Neural cell (in vitro differentiated cells): ENCODE data around the gene IL19. TPM values are rescaled to one million over a fixed set of nuclear protein-coding genes. Genes with fewer than 3 reads are reported as not detected.

Experiments used
- H2AFZ ChIP-seq: fragments of 200-600, 300-800 bp; sonication (generic), shearing (Covaris generic); 2 replicates; pipeline ENCODE4 v1.6.0; 2014; ENCODE audit warnings: low read depth, mild to moderate bottlenecking, antibody characterized with exemption, low read length, moderate library complexity
- H3F3A ChIP-seq: fragments of 200-600 bp; shearing (Covaris generic); 2 replicates; pipeline ENCODE4 v1.6.1; 2016; ENCODE audit warnings: mild to moderate bottlenecking, moderate library complexity, mixed read lengths, antibody characterized with exemption, low read length; ENCODE audit not compliant: insufficient read depth, poor library complexity, severe bottlenecking
- H3K27ac ChIP-seq: fragments of 200-600, 300-800 bp; sonication (generic), shearing (Covaris generic); 2 replicates; pipeline ENCODE4 v1.5.1; 2014; ENCODE audit warnings: mild to moderate bottlenecking, low read length, moderate library complexity
- H3K27me3 ChIP-seq: fragments of 300-800, 200-600 bp; sonication (generic), shearing (Covaris generic); 2 replicates; pipeline ENCODE4 v1.6.0; 2014; ENCODE audit warnings: mild to moderate bottlenecking, low read depth, low read length, moderate library complexity; ENCODE audit not compliant: insufficient read depth
- H3K36me3 ChIP-seq: fragments of 300-800, 200-600 bp; sonication (generic), shearing (Covaris generic); 2 replicates; pipeline ENCODE4 v1.5.1; 2014; ENCODE audit warnings: mild to moderate bottlenecking, antibody characterized with exemption, low read length, moderate library complexity; ENCODE audit not compliant: insufficient read depth
- H3K4me2 ChIP-seq: fragments of 300-800, 200-600 bp; sonication (generic), shearing (Covaris generic); 2 replicates; pipeline ENCODE4 v1.6.0; 2014; ENCODE audit warnings: mild to moderate bottlenecking, low read length
- H3K4me3 ChIP-seq: fragments of 300-800, 200-600 bp; sonication (generic), shearing (Covaris generic); 2 replicates; pipeline ENCODE4 v1.5.1; 2014; ENCODE audit warnings: mild to moderate bottlenecking, low read length, moderate library complexity
- H3K79me2 ChIP-seq: fragments of 200-600 bp; shearing (Covaris generic); replicated peaks from 2 replicates; pipeline ENCODE4 v1.6.0; 2014; ENCODE audit warnings: mild to moderate bottlenecking, low read length, moderate library complexity; ENCODE audit not compliant: insufficient read depth
- H3K9ac ChIP-seq: fragments of 300-800, 200-600 bp; sonication (generic), shearing (Covaris generic); 2 replicates; pipeline ENCODE4 v1.6.1; 2016; ENCODE audit warnings: mild to moderate bottlenecking, low read length, mixed read lengths
- H3K9me2 ChIP-seq: fragments of 200-600 bp; shearing (Covaris generic); 2 replicates; pipeline ENCODE4 v1.6.1; 2016; ENCODE audit warnings: mild to moderate bottlenecking, low read length, mixed read lengths; ENCODE audit not compliant: insufficient read depth
- H3K9me3 ChIP-seq: fragments of 200-600, 300-800 bp; sonication (generic), shearing (Covaris generic); 2 replicates; pipeline ENCODE4 v1.6.1; 2016; ENCODE audit warnings: mild to moderate bottlenecking, mixed run types, low read length, moderate library complexity, mixed read lengths
- H4K20me1 ChIP-seq: fragments of 200-600 bp; shearing (Covaris generic); 2 replicates; pipeline ENCODE4 v1.6.1; 2016; ENCODE audit warnings: mild to moderate bottlenecking, mixed run types; ENCODE audit not compliant: insufficient read depth
- EP300 ChIP-seq: fragments of 450-650 bp; conservative IDR thresholded peaks from 2 replicates; pipeline ENCODE4 v1.6.1; 2014; ENCODE audit warnings: antibody characterized with exemption, mild to moderate bottlenecking, moderate library complexity; ENCODE audit not compliant: poor library complexity, severe bottlenecking
- EZH2 ChIP-seq: fragments of 200-600, 300-800 bp; shearing (Covaris generic), sonication (generic); IDR thresholded peaks from 2 replicates; pipeline ENCODE4 v1.6.1; 2014; ENCODE audit warnings: antibody characterized with exemption, low read length, borderline replicate concordance, mild to moderate bottlenecking; ENCODE audit not compliant: insufficient read depth, poor library complexity, severe bottlenecking
- MXI1 ChIP-seq: fragments of 450-650 bp; conservative IDR thresholded peaks from 2 replicates; pipeline ENCODE4 v1.6.1; 2014; ENCODE audit warnings: antibody characterized with exemption, mild to moderate bottlenecking; ENCODE audit not compliant: poor library complexity, severe bottlenecking
- POLR2AphosphoS5 ChIP-seq: IDR thresholded peaks from 2 replicates; pipeline ENCODE4 v1.6.1; 2012
- RAD21 ChIP-seq: fragments of 450-650 bp; conservative IDR thresholded peaks from 2 replicates; pipeline ENCODE4 v1.6.1; 2014; ENCODE audit warnings: antibody characterized with exemption, mild to moderate bottlenecking, moderate library complexity
- REST ChIP-seq: IDR thresholded peaks from 2 replicates; pipeline ENCODE4 v1.6.1; 2012; ENCODE audit warnings: borderline replicate concordance
- SMC3 ChIP-seq: fragments of 450-650 bp; conservative IDR thresholded peaks from 2 replicates; pipeline ENCODE4 v1.6.1; 2014; ENCODE audit warnings: antibody characterized with exemption, mild to moderate bottlenecking, moderate library complexity; ENCODE audit not compliant: poor library complexity
- TAF1 ChIP-seq: IDR thresholded peaks from 2 replicates; pipeline ENCODE4 v1.6.1; 2012; ENCODE audit warnings: low read depth
- polyA plus RNA-seq: library from polyadenylated mRNA; depleted of rRNA; stranded (reverse); fragments of >200 nt; gene quantifications from 2 replicates; pipeline ENCODE4 v1.2.3, GENCODE V29; 2014
- TF ChIP-seq, protein P1 (sequence below): fragments of 450-650 bp; IDR thresholded peaks from 2 replicates; pipeline ENCODE4 v1.5.1; 2014; ENCODE audit warnings: antibody characterized with exemption, mild to moderate bottlenecking, moderate library complexity; ENCODE audit not compliant: poor library complexity, severe bottlenecking

IL19 gene
- polyA plus RNA-seq, 1 donor from 2014 or later, result not detected

GRCh38 chr1:206821493-206821892, 50.9 kb downstream of the IL19 start:
- Histone ChIP-seq H3K4me2 (no peak overlapping the region), H4K20me1 (no peaks in the 10 kb centered on the region), H3K36me3 (no peaks in the 10 kb centered on the region), H3K9me3 (no peaks in the 10 kb centered on the region), H2AFZ (no peak overlapping the region), H3K9ac (no peak overlapping the region), H3K9me2 (no peaks in the 10 kb centered on the region), H3F3A (no peaks in the 10 kb centered on the region), H3K27me3 (no peaks in the 10 kb centered on the region), H3K79me2 (no peaks in the 10 kb centered on the region), H3K4me3 (no peak overlapping the region), H3K27ac (no peak overlapping the region)
- no peak for TF ChIP-seq TAF1
- TF ChIP-seq SMC3, result no peak
- TF ChIP-seq, protein P1, sequence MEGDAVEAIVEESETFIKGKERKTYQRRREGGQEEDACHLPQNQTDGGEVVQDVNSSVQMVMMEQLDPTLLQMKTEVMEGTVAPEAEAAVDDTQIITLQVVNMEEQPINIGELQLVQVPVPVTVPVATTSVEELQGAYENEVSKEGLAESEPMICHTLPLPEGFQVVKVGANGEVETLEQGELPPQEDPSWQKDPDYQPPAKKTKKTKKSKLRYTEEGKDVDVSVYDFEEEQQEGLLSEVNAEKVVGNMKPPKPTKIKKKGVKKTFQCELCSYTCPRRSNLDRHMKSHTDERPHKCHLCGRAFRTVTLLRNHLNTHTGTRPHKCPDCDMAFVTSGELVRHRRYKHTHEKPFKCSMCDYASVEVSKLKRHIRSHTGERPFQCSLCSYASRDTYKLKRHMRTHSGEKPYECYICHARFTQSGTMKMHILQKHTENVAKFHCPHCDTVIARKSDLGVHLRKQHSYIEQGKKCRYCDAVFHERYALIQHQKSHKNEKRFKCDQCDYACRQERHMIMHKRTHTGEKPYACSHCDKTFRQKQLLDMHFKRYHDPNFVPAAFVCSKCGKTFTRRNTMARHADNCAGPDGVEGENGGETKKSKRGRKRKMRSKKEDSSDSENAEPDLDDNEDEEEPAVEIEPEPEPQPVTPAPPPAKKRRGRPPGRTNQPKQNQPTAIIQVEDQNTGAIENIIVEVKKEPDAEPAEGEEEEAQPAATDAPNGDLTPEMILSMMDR, result no peak
- TF ChIP-seq REST, result no peak
- TF ChIP-seq EZH2, result no peak
- TF ChIP-seq MXI1, result no peak
- TF ChIP-seq RAD21, result no peak
- TF ChIP-seq EP300, result no peak
- no peak for TF ChIP-seq POLR2AphosphoS5

DNA sequence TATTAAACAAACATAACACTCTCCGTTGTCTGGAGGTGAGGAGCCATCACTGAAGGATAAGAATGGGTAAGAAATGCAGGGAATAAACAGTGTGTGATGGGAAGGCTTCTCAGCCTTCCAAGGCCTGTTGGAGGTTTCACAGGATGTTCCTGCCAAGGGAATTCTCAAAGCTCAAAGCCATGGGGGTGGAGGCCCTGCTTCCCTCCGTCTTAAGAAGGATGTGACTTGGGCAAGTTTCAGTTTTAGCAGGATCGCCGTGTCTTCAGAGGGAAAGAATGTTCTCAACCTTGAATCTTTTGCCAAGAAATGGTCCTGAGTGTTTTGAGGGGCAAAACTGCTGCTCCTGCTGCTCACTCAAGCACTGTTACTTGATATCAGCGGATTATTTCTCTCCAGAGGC, 53.2 kb downstream of the IL19 start:
- Histone ChIP-seq H3K27ac (no peak overlapping the region), H3K9me2 (no peaks in the 10 kb centered on the region), H3K79me2 (no peaks in the 10 kb centered on the region), H2AFZ (no peak overlapping the region), H3K4me3 (no peak overlapping the region), H3K36me3 (no peaks in the 10 kb centered on the region), H3F3A (no peaks in the 10 kb centered on the region), H3K9me3 (no peaks in the 10 kb centered on the region), H4K20me1 (no peaks in the 10 kb centered on the region), H3K4me2 (no peak overlapping the region), H3K27me3 (no peaks in the 10 kb centered on the region), H3K9ac (no peak overlapping the region)
- TF ChIP-seq TAF1 (no peak), RAD21 (no peak), REST (no peak), EZH2 (no peak), EP300 (no peak), POLR2AphosphoS5 (no peak), MXI1 (no peak), SMC3 (no peak)
- TF ChIP-seq, protein P1, result no peak
